PC-3 (cell line): ENCODE measurements around the gene PMEPA1.

Source experiments
- EZH2 ChIP-seq: fragments of 300-600 bp; sonication (generic); IDR thresholded peaks from one replicate; pipeline ENCODE4 v1.6.1; 2017; ENCODE audit warnings: antibody characterized with exemption, mild to moderate bottlenecking, low read length; ENCODE audit not compliant: unreplicated experiment
- EZH2phosphoT487 ChIP-seq: fragments of 300-600 bp; sonication (generic); IDR thresholded peaks from 2 replicates; pipeline ENCODE4 v1.6.1; 2018; ENCODE audit warnings: mild to moderate bottlenecking, antibody characterized with exemption, low read length, borderline replicate concordance
- TF ChIP-seq, protein P1 (sequence below): fragments of 300-600 bp; sonication (generic); conservative IDR thresholded peaks from 2 replicates; pipeline ENCODE4 v1.5.1; 2017; ENCODE audit warnings: antibody characterized with exemption, low read depth, mild to moderate bottlenecking, low read length

DNA sequence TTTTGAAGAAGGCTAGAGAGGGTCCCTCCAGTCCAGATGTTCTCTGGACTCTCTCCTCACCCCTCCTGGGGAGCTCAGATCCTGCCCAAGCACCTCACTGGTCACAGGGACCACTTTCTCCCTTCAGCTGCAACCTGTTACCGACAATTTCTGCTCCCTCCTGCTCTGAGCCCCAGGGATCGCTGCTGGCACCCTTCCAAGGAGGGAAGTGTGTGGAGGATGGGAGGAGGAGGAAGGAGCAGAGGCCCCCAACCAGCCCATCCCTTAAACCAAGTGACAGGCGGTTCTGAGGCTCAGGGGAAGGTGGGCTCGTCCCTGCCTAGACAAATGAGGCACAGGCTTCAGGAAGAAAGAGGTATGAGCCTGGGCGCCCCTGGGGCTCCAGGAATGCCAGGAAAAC, 13.9 kb downstream of the PMEPA1 start:
- TF ChIP-seq EZH2 (no peak), EZH2phosphoT487 (no peak)
- TF ChIP-seq, protein P1, sequence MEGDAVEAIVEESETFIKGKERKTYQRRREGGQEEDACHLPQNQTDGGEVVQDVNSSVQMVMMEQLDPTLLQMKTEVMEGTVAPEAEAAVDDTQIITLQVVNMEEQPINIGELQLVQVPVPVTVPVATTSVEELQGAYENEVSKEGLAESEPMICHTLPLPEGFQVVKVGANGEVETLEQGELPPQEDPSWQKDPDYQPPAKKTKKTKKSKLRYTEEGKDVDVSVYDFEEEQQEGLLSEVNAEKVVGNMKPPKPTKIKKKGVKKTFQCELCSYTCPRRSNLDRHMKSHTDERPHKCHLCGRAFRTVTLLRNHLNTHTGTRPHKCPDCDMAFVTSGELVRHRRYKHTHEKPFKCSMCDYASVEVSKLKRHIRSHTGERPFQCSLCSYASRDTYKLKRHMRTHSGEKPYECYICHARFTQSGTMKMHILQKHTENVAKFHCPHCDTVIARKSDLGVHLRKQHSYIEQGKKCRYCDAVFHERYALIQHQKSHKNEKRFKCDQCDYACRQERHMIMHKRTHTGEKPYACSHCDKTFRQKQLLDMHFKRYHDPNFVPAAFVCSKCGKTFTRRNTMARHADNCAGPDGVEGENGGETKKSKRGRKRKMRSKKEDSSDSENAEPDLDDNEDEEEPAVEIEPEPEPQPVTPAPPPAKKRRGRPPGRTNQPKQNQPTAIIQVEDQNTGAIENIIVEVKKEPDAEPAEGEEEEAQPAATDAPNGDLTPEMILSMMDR: no peak
